ENCODE results near the gene CTNND2. TPM values are rescaled to one million over a fixed set of nuclear protein-coding genes. Genes with fewer than 3 reads are reported as not detected.

CTNND2 gene
- total RNA-seq, 1 donor from 2014 or later, result 2.5 TPM

DNA sequence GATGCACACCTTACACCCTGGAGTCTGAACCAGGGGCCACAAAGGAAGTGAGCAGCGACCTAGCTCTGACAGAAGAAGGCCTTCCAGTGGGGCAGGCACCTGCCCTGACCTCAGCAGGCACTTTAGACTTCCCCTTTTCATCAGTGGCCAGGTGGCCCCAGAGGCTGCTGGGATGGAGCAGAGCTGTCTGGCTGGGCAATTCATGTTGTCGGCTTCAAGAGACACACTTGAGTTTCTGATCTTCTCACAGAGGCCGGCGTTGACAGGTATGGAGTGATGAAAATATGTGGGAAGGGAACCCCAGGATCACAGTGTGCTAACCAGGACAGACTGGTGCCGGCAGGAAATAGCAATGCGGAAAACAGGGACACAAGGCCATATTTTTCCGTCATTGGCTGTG is 375.5 kb downstream of the CTNND2 start:
- TF ChIP-seq, protein P1, sequence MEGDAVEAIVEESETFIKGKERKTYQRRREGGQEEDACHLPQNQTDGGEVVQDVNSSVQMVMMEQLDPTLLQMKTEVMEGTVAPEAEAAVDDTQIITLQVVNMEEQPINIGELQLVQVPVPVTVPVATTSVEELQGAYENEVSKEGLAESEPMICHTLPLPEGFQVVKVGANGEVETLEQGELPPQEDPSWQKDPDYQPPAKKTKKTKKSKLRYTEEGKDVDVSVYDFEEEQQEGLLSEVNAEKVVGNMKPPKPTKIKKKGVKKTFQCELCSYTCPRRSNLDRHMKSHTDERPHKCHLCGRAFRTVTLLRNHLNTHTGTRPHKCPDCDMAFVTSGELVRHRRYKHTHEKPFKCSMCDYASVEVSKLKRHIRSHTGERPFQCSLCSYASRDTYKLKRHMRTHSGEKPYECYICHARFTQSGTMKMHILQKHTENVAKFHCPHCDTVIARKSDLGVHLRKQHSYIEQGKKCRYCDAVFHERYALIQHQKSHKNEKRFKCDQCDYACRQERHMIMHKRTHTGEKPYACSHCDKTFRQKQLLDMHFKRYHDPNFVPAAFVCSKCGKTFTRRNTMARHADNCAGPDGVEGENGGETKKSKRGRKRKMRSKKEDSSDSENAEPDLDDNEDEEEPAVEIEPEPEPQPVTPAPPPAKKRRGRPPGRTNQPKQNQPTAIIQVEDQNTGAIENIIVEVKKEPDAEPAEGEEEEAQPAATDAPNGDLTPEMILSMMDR (IDR thresholded peaks at IDR 0.05), result no peak
- no peak for DNase-seq (ENCODE audit: extremely low spot score, unreplicated experiment)
- Mint-ChIP-seq H3K9me3 (ENCODE audit: unreplicated experiment) (no peaks in the 10 kb centered on the region), H3K27me3 (ENCODE audit: unreplicated experiment) (no peaks in the 10 kb centered on the region), H3K27ac (ENCODE audit: unreplicated experiment) (no peak overlapping the region), H3K4me1 (ENCODE audit: unreplicated experiment) (no peaks in the 10 kb centered on the region), H3K4me3 (ENCODE audit: unreplicated experiment) (no peak overlapping the region), H3K36me3 (ENCODE audit: unreplicated experiment) (no peaks in the 10 kb centered on the region)

DNA sequence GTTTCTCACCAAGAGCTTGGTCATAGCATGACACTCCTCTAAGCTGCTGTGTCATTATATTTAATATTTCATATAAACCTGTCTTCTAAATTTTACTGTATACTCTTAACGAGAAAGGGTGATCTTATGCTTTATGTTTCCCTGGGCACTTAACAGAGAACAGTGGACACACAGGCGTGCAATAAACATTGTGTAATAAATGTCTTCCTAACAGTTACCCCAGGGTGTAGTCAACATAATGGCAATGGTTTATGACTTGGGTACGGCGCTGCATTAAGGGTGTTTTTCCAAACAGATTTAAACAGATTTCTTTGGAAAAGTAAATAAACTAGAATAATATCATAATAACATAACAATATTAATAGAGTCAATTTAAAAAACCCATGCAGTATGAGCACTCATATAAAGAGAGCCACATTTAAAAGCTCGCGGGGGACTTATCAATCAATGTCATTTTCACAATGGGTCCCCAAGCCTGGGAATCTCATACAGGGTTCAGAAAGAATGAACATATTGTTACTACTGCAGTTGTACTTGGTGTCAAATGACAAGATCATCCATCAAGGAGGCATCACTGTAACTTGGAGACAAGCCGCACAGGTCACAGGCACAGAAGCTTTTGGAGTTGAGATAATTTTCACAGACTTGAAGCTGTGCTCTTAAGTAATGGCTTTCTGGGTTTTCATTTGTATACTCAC is 376.4 kb downstream of the CTNND2 start:
- H3K4me1 Mint-ChIP-seq (ENCODE audit: unreplicated experiment), result no peaks in the 10 kb centered on the region

DNA sequence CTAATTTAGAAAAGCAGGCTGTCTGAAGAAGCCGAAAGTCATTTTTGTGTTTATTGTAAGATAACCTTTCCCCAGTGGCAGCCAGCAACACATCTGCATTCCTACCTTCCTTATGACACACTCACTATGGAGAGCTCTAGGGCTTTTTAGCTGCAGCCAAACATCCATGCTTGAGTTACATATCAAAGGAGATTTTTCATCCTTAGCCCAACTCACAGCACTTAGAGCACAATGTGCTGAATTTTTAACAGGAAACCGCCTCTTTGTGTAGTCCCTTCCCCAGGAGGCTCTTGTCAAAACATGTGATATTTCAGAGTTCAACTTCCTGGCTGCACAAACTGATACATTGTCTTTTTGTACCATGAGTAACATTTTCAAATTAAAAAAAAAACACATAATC is 379.2 kb downstream of the CTNND2 start:
- no peak overlapping the region for H3K4me3 Mint-ChIP-seq (ENCODE audit: unreplicated experiment)
- DNase-seq (ENCODE audit: extremely low spot score, unreplicated experiment), result no peak
- H3K27me3 Mint-ChIP-seq (ENCODE audit: unreplicated experiment), result no peaks in the 10 kb centered on the region
- H3K27ac Mint-ChIP-seq (ENCODE audit: unreplicated experiment), result no peak overlapping the region
- TF ChIP-seq, protein P1 (IDR thresholded peaks at IDR 0.05), result no peak
- H3K36me3 Mint-ChIP-seq (ENCODE audit: unreplicated experiment), result no peaks in the 10 kb centered on the region
- no peaks in the 10 kb centered on the region for H3K4me1 Mint-ChIP-seq (ENCODE audit: unreplicated experiment)
- H3K9me3 Mint-ChIP-seq (ENCODE audit: unreplicated experiment), result no peaks in the 10 kb centered on the region

More for the DNA sequence above, 376.4 kb downstream of the CTNND2 start:
- TF ChIP-seq, protein P1 (IDR thresholded peaks at IDR 0.05), result no peak
- H3K36me3 Mint-ChIP-seq (ENCODE audit: unreplicated experiment), result no peaks in the 10 kb centered on the region
- H3K27ac Mint-ChIP-seq (ENCODE audit: unreplicated experiment), result no peak overlapping the region
- H3K4me3 Mint-ChIP-seq (ENCODE audit: unreplicated experiment), result no peak overlapping the region
- no peak for DNase-seq (ENCODE audit: extremely low spot score, unreplicated experiment)
- H3K9me3 Mint-ChIP-seq (ENCODE audit: unreplicated experiment), result no peaks in the 10 kb centered on the region
- no peaks in the 10 kb centered on the region for H3K27me3 Mint-ChIP-seq (ENCODE audit: unreplicated experiment)

DNA sequence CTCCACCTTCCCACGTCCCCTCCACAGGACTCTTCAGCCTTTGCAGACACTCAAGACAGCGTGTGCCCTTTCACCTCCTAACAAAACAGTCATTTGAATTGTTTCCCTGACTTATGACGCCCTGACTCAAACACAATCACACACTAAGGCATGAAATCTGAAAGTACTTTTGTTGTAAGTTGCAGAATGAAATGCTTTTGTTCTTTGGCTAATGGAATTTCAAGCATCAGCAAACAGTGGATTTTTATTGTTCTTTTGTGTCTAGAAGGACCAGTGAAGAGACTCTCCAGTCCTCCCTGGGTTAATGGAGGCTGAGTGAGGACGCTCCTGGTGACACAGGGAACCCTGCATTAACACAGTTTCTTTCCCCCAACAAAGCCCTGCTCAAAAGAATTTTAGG is 380.1 kb downstream of the CTNND2 start:
- Mint-ChIP-seq H3K27ac (ENCODE audit: unreplicated experiment) (no peak overlapping the region), H3K27me3 (ENCODE audit: unreplicated experiment) (no peaks in the 10 kb centered on the region), H3K36me3 (ENCODE audit: unreplicated experiment) (no peaks in the 10 kb centered on the region), H3K9me3 (ENCODE audit: unreplicated experiment) (no peaks in the 10 kb centered on the region), H3K4me1 (ENCODE audit: unreplicated experiment) (no peaks in the 10 kb centered on the region), H3K4me3 (ENCODE audit: unreplicated experiment) (no peak overlapping the region)
- TF ChIP-seq, protein P1 (IDR thresholded peaks at IDR 0.05), result no peak
- no peak for DNase-seq (ENCODE audit: extremely low spot score, unreplicated experiment)

DNA sequence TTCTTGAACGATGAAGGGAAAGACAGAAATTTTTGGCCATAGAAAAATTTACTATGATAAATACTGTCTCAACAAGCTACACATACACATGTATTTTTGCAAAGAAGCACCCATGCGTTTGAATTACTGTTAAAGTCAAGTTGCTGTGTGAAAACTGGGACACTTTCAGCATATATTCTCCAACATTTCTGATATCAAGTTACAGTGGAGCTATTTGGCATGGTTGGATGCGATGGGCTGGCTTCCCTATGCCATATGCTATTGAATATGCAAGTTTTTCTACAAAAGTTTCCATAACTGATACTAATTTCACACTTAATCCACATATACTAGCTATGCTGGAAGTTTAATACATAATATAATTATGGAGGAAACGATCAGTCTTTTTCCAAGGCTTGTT is 381.4 kb downstream of the CTNND2 start:
- H3K36me3 Mint-ChIP-seq (ENCODE audit: unreplicated experiment), result no peaks in the 10 kb centered on the region
- H3K4me3 Mint-ChIP-seq (ENCODE audit: unreplicated experiment), result no peak overlapping the region
- H3K4me1 Mint-ChIP-seq (ENCODE audit: unreplicated experiment), result no peaks in the 10 kb centered on the region
- H3K9me3 Mint-ChIP-seq (ENCODE audit: unreplicated experiment), result no peaks in the 10 kb centered on the region
- no peak for DNase-seq (ENCODE audit: extremely low spot score, unreplicated experiment)
- TF ChIP-seq, protein P1 (IDR thresholded peaks at IDR 0.05), result no peak
- no peaks in the 10 kb centered on the region for H3K27me3 Mint-ChIP-seq (ENCODE audit: unreplicated experiment)
- H3K27ac Mint-ChIP-seq (ENCODE audit: unreplicated experiment), result no peak overlapping the region
